ENCODE data around the gene SLC6A16. TPM values are rescaled to one million over a fixed set of nuclear protein-coding genes. Genes with fewer than 3 reads are reported as not detected.
"Not testable (repeated sequence)": the region's sequence is repeated elsewhere in the genome, so short reads cannot be mapped to it uniquely, and the experiment has no call there.

The SLC6A16 gene
- total RNA-seq: 10 to 100 TPM; 47.0 to 51.9 TPM
- 311 TPM for polyA plus RNA-seq (ENCODE audit: insufficient read depth, low read depth, low replicate concordance)
- long read RNA-seq, donor 1: 0 reads
- long read RNA-seq, donor 2: 0 reads

DNA sequence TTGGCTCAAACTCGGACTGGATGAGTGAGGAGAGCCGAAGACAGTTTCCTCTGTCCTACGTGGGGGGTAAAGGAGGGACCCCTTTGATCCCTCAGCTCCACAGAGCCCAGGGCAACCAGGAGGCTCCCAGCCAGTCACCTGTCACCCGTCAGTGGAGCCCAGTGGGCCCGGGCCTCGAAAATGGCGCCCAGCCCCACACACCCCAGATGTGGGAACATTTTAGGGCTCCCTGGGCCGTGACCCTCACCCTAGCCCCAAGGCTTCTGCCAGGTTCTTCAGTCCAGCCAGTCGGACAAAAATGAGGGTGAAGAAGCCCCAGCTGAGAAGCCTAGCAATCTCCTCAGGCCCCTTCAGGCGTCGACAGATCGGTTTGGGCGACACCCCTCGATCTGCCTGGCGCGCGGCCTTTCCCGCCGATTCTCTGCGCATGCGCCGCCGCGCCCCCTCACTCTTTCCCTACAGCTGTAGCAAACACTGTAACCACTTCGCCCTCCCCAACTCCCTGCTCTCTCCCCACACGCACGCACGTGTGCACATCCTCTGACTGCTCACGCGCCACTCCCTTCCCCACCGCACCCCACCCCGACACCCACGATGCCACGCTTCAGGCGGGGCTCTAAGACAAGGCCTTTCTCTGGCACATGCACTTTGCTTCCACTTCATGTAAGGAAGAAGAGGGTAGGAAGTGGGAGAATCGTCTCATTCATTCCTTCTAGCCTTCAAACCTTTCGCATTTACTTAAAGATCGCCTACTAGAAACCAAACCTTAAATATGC, at the start of gene SLC6A16:
Gene SLC6A16, minus strand, starts transcription at position 391 of the 776 bp plus-strand sequence. CDS start 13,844 bp downstream, outside the sequence.
- Histone ChIP-seq H3K27ac (peak within 1 kb of the TSS in 1 of 2 donors; percentile 47), H3K36me3 (ENCODE audit: low read depth, missing control alignments) (no peaks in the 10 kb centered on the region), H3K4me1 (no peaks in the 10 kb centered on the region), H3K4me3 (peak within 1 kb of the TSS; percentile 31 to 47), H3K27me3 (no peaks in the 10 kb centered on the region), H3K9me3 (no peaks in the 10 kb centered on the region)
- WGBS, 2 donors: 78 to 86% methylated on average over 33 to 38 of the region's 38 CpGs
- intact Hi-C loops (cut with DNase I; ENCODE audit: low total_unique reads): no loop called here
- no peak for TF ChIP-seq POLR2A (IDR thresholded peaks at IDR 0.05)
- TF ChIP-seq, protein P1, sequence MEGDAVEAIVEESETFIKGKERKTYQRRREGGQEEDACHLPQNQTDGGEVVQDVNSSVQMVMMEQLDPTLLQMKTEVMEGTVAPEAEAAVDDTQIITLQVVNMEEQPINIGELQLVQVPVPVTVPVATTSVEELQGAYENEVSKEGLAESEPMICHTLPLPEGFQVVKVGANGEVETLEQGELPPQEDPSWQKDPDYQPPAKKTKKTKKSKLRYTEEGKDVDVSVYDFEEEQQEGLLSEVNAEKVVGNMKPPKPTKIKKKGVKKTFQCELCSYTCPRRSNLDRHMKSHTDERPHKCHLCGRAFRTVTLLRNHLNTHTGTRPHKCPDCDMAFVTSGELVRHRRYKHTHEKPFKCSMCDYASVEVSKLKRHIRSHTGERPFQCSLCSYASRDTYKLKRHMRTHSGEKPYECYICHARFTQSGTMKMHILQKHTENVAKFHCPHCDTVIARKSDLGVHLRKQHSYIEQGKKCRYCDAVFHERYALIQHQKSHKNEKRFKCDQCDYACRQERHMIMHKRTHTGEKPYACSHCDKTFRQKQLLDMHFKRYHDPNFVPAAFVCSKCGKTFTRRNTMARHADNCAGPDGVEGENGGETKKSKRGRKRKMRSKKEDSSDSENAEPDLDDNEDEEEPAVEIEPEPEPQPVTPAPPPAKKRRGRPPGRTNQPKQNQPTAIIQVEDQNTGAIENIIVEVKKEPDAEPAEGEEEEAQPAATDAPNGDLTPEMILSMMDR (IDR thresholded peaks at IDR 0.05): no peak
- peak; percentile 61 for DNase-seq

DNA sequence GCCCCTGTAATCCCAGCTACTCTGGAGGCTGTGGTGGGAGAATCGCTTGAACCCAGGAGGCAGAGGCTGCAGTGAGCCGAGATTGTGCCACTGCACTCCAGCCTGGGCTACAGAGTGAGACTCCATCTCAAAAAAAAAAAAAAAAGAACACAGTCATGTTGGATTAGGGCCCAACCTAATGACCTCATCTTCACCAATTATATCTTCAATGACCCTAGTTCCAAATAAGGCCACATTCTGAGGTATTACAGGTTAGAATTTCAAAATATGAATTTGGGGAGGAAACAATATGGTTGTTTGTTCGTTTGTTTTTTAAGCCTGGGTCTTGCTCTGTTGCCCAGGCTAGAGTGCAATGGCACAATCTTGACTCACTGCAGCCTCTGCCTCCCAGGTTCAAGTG, 48.2 kb upstream of the SLC6A16 start:
- DNase-seq; H3K27ac ChIP-seq; H3K9me3 ChIP-seq; H3K36me3 ChIP-seq (ENCODE audit: low read depth, missing control alignments); intact Hi-C loops (cut with DNase I; ENCODE audit: low total_unique reads); H3K27me3 ChIP-seq; H3K4me3 ChIP-seq; H3K4me1 ChIP-seq: not testable (repeated sequence)
- 88 to 92% methylated on average over 3 of the region's 3 CpGs for WGBS, 2 donors

DNA sequence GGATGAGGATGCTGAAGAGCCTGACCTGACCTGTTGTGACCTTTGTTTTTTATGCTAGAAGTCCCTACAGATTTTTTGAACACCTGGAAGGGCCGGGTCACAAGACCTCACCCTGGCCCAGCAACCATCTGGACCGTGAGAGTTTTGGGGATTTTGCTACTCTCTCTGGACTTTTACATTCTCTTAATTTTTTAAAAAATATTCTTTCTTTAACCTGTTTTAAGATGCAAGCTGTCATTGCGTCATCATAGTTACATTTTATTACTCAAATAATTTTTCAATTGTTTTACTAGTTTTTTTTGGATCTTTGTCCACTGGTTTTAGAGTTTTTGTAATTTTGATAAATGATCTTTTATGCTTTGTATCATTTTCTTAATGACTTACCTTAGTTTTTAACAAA, 46.2 kb upstream of the SLC6A16 start:
- Histone ChIP-seq H3K4me1 (no peaks in the 10 kb centered on the region), H3K27ac (no peak overlapping the region), H3K36me3 (ENCODE audit: low read depth, missing control alignments) (no peaks in the 10 kb centered on the region), H3K4me3 (no peak overlapping the region), H3K27me3 (no peaks in the 10 kb centered on the region), H3K9me3 (no peaks in the 10 kb centered on the region)
- 76 to 96% methylated on average over 3 of the region's 3 CpGs for whole genome bisulfite sequencing, 2 donors
- DNase-seq: no peak
- TF ChIP-seq, protein P1 (IDR thresholded peaks at IDR 0.05): no peak
- TF ChIP-seq POLR2A (IDR thresholded peaks at IDR 0.05): no peak
- intact Hi-C loops (cut with DNase I; ENCODE audit: low total_unique reads): no loop called here

DNA sequence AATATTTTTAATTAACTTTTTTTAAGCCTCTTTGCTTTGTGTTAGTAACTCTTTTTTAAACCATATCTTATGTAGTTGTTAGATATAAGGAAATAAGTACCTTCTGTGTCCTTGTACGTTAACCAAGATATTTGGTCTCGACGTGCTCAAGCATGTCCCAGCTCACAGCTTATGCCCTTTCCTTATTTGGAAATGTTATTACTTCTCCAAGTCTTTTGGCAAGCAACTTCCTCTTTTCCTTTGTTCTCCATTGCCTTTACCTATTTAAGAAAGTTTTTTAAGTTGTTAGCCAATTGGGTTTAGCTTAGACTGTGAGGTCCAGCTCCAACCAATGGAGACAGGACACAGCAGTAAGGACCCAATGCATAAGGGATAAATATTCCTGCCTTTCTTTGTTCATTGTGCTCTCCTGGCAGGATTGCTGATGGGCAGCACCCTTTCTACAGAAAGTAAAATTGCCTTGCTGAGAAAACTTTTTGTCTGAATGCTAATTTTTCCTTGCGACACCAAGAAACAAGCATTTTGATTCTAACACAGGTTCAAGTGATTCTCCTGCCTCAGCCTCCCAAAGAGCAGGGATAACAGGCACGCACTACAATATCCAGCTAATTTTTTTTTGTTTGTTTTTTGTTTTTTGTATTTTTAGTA, 43.8 kb upstream of the SLC6A16 start:
- no peaks in the 10 kb centered on the region for H3K36me3 ChIP-seq (ENCODE audit: low read depth, missing control alignments)
- no peak overlapping the region for H3K4me3 ChIP-seq
- no peak for DNase-seq
- intact Hi-C loops (cut with DNase I; ENCODE audit: low total_unique reads): no loop called here
- H3K9me3 ChIP-seq: no peaks in the 10 kb centered on the region
- no peaks in the 10 kb centered on the region for H3K4me1 ChIP-seq
- no peaks in the 10 kb centered on the region for H3K27me3 ChIP-seq
- H3K27ac ChIP-seq: no peak overlapping the region
- TF ChIP-seq POLR2A (IDR thresholded peaks at IDR 0.05): no peak
- TF ChIP-seq, protein P1 (IDR thresholded peaks at IDR 0.05): no peak
- 91% methylated on average over 5 of the region's 5 CpGs for WGBS, 2 donors

DNA sequence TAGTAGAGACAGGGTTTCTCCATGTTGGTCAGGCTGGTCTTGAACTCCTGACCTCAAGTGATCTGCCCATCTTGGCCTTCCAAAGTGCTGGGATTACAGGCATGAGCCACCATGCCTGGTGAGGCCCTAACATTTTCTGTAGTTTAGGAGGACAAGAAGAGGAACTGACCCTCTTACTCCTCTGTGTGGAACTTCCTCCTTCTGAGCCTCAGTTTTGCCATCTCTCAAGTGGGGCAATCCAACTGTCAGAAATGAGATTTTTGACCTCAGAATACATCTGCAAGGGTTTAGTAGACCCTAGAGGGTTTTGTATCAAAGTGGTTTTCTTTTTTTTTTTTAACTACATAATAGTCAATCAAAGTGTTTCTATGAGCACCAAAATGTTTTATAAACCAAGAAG, 41.1 kb upstream of the SLC6A16 start:
- H3K4me3 ChIP-seq: no peak overlapping the region
- intact Hi-C loops (cut with DNase I; ENCODE audit: low total_unique reads): no loop called here

More for the DNA sequence above, 41.1 kb upstream of the SLC6A16 start:
- Histone ChIP-seq H3K4me1 (peaks cover 13% of the 10 kb centered on the region), H3K36me3 (ENCODE audit: low read depth, missing control alignments) (no peaks in the 10 kb centered on the region), H3K27me3 (no peaks in the 10 kb centered on the region), H3K27ac (no peak overlapping the region), H3K9me3 (no peaks in the 10 kb centered on the region)
- DNase-seq: no peak
- no peak for TF ChIP-seq POLR2A (IDR thresholded peaks at IDR 0.05)
- TF ChIP-seq, protein P1 (IDR thresholded peaks at IDR 0.05): no peak
